H9 (cell line): ENCODE results near the gene FAM53A. TPM values are rescaled to one million over a fixed set of nuclear protein-coding genes. Genes with fewer than 3 reads are reported as not detected.

ENCODE experiments used
- DNase-seq: peaks from one replicate; pipeline ENCODE4 v3.0.0-alpha.2; 2017
- H2AFZ ChIP-seq: one replicate; pipeline ENCODE4 v1.6.1; 2013; ENCODE audit warnings: mild to moderate bottlenecking, low read length, control low read depth, moderate library complexity
- H2AK5ac ChIP-seq: 2 replicates; pipeline ENCODE4 v1.6.1; 2013; ENCODE audit warnings: low read length, control low read depth, mixed read lengths; ENCODE audit not compliant: insufficient read length
- H2BK120ac ChIP-seq: one replicate; pipeline ENCODE4 v1.6.1; 2013; ENCODE audit warnings: low read depth, mild to moderate bottlenecking, low read length, control low read depth, inconsistent platforms; ENCODE audit not compliant: poor library complexity, severe bottlenecking
- H2BK12ac ChIP-seq: 2 replicates; pipeline ENCODE4 v1.6.1; 2013; ENCODE audit warnings: low read length, control low read depth, mixed read lengths, low read depth; ENCODE audit not compliant: insufficient read length
- H2BK15ac ChIP-seq: 2 replicates; pipeline ENCODE4 v1.6.1; 2013; ENCODE audit warnings: low read depth, low read length, control low read depth
- H2BK20ac ChIP-seq: one replicate; pipeline ENCODE4 v1.6.1; 2013; ENCODE audit warnings: low read depth, mild to moderate bottlenecking, low read length, control low read depth, inconsistent platforms; ENCODE audit not compliant: poor library complexity, severe bottlenecking
- H2BK5ac ChIP-seq: 2 replicates; pipeline ENCODE4 v1.6.1; 2013; ENCODE audit warnings: low read length, control low read depth, mixed read lengths; ENCODE audit not compliant: insufficient read length
- H3K14ac ChIP-seq: 2 replicates; pipeline ENCODE4 v1.6.1; 2013; ENCODE audit warnings: low read length, control low read depth; ENCODE audit not compliant: insufficient read depth
- H3K18ac ChIP-seq: 2 replicates; pipeline ENCODE4 v1.6.1; 2013; ENCODE audit warnings: low read depth, mild to moderate bottlenecking, mixed read lengths, low read length, control low read depth; ENCODE audit not compliant: insufficient read length
- H3K23ac ChIP-seq: 2 replicates; pipeline ENCODE4 v1.6.1; 2013; ENCODE audit warnings: low read length, control low read depth, mixed read lengths, low read depth; ENCODE audit not compliant: insufficient read length
- H3K23me2 ChIP-seq: 2 replicates; pipeline ENCODE4 v1.6.1; 2013; ENCODE audit warnings: low read depth, mild to moderate bottlenecking, mixed read lengths, low read length, control low read depth; ENCODE audit not compliant: insufficient read length, poor library complexity, severe bottlenecking
- H3K27ac ChIP-seq: 2 replicates; pipeline ENCODE4 v1.5.1; 2013; ENCODE audit warnings: low read length, control low read depth, mixed read lengths, low read depth; ENCODE audit not compliant: insufficient read length
- H3K27me3 ChIP-seq: 2 replicates; pipeline ENCODE4 v1.6.1; 2013; ENCODE audit warnings: low read length, control low read depth, inconsistent platforms; ENCODE audit not compliant: insufficient read depth
- H3K4ac ChIP-seq: 2 replicates; pipeline ENCODE4 v1.6.1; 2013; ENCODE audit warnings: low read depth, mild to moderate bottlenecking, control low read depth, inconsistent platforms, low read length, moderate library complexity
- H3K4me1 ChIP-seq: 2 replicates; pipeline ENCODE4 v1.6.1; 2013; ENCODE audit warnings: low read length, control low read depth, inconsistent platforms; ENCODE audit not compliant: insufficient read depth
- H3K4me2 ChIP-seq: 2 replicates; pipeline ENCODE4 v1.6.1; 2013; ENCODE audit warnings: low read length, control low read depth, mixed read lengths; ENCODE audit not compliant: insufficient read length, insufficient read depth
- H3K56ac ChIP-seq: 2 replicates; pipeline ENCODE4 v1.6.1; 2013; ENCODE audit warnings: low read depth, mild to moderate bottlenecking, mixed read lengths, low read length, control low read depth; ENCODE audit not compliant: insufficient read length
- H3K79me1 ChIP-seq: 2 replicates; pipeline ENCODE4 v1.6.1; 2013; ENCODE audit warnings: low read depth, mild to moderate bottlenecking, moderate library complexity, low read length, control low read depth, inconsistent platforms; ENCODE audit not compliant: insufficient read depth, poor library complexity, severe bottlenecking
- H3K79me2 ChIP-seq: 2 replicates; pipeline ENCODE4 v1.6.1; 2013; ENCODE audit warnings: low read length, control low read depth, inconsistent platforms; ENCODE audit not compliant: insufficient read depth
- H3K9ac ChIP-seq: 2 replicates; pipeline ENCODE4 v1.6.1; 2013; ENCODE audit warnings: low read length, control low read depth, mixed read lengths; ENCODE audit not compliant: insufficient read length; ENCODE audit errors: extremely low read depth
- H3K9me3 ChIP-seq: one replicate; pipeline ENCODE4 v1.6.1; 2013; ENCODE audit warnings: low read depth, low read length, inconsistent platforms; ENCODE audit not compliant: control insufficient read depth
- H3T11ph ChIP-seq: one replicate; pipeline ENCODE4 v1.6.1; 2013; ENCODE audit warnings: mild to moderate bottlenecking, low read length, control low read depth, inconsistent platforms
- H4K20me1 ChIP-seq: one replicate; pipeline ENCODE4 v1.6.1; 2013; ENCODE audit not compliant: control insufficient read depth, insufficient read length, insufficient read depth
- H4K5ac ChIP-seq: 2 replicates; pipeline ENCODE4 v1.6.1; 2013; ENCODE audit warnings: low read depth, mild to moderate bottlenecking, mixed read lengths, low read length, control low read depth; ENCODE audit not compliant: insufficient read length
- H4K8ac ChIP-seq: replicated peaks from 2 replicates; pipeline ENCODE4 v1.6.1; 2013; ENCODE audit warnings: low read length, control low read depth, mixed read lengths, low read depth; ENCODE audit not compliant: insufficient read length
- H4K91ac ChIP-seq: 2 replicates; pipeline ENCODE4 v1.6.1; 2013; ENCODE audit warnings: low read depth, mild to moderate bottlenecking, moderate library complexity, mixed read lengths, low read length, control low read depth; ENCODE audit not compliant: insufficient read length
- H3K27ac Mint-ChIP-seq, 3 experiments: 2 replicates in 2 of 3; 3 replicates in 1 of 3; pipeline ENCODE4 v1.8.0; 2020 to 2021; ENCODE audit warnings: mixed read lengths in 3 of 3, mild to moderate bottlenecking in 1 of 3, moderate library complexity in 1 of 3
- H3K27me3 Mint-ChIP-seq: 2 replicates; pipeline ENCODE4 v1.8.0; 2021; ENCODE audit warnings: low read depth, mild to moderate bottlenecking, moderate library complexity, mixed read lengths
- H3K36me3 Mint-ChIP-seq, 3 experiments: 2 replicates in 2 of 3; 3 replicates in 1 of 3; pipeline ENCODE4 v1.8.0; 2020 to 2021; ENCODE audit warnings: low read depth in 3 of 3, mixed read lengths in 3 of 3; ENCODE audit not compliant: insufficient read depth in 1 of 3
- H3K4me1 Mint-ChIP-seq, 2 experiments: 2 replicates each; pipeline ENCODE4 v1.8.0; 2020; ENCODE audit warnings: mixed read lengths in 2 of 2
- H3K4me3 Mint-ChIP-seq, 2 experiments: 2 replicates in 1 of 2; 3 replicates in 1 of 2; pipeline ENCODE4 v1.8.0; 2020 to 2021; ENCODE audit warnings: mild to moderate bottlenecking in 2 of 2, mixed read lengths in 2 of 2, moderate library complexity in 1 of 2
- H3K9me3 Mint-ChIP-seq, 2 experiments: 2 replicates in 1 of 2; 3 replicates in 1 of 2; pipeline ENCODE4 v1.8.0; 2020; ENCODE audit warnings: mild to moderate bottlenecking in 2 of 2, mixed read lengths in 2 of 2, moderate library complexity in 1 of 2
- WGBS: extraction: QIAGEN DNeasy Blood & Tissue Kit; methylation state at CpG from one replicate; pipeline ENCODE4 v1.1.7; 2013; ENCODE audit warnings: missing lambda C conversion rate, low lambda C conversion rate, mixed read lengths; ENCODE audit not compliant: insufficient read length; ENCODE audit errors: extremely low coverage; 5-methylcytosine and 5-hydroxymethylcytosine counted together
- total RNA-seq: library from RNA; stranded (reverse); gene quantifications from 2 replicates; pipeline ENCODE4 v1.2.1, GENCODE V29; 2021
- TF ChIP-seq, protein P1 (sequence below): fragments of 200-600 bp; sonication (generic); conservative IDR thresholded peaks from 3 replicates; pipeline ENCODE4 v1.8.0; 2021; ENCODE audit warnings: antibody characterized with exemption, mild to moderate bottlenecking

The FAM53A gene
- total RNA-seq, 1 experiment from 2014 or later: 2.4 TPM

DNA sequence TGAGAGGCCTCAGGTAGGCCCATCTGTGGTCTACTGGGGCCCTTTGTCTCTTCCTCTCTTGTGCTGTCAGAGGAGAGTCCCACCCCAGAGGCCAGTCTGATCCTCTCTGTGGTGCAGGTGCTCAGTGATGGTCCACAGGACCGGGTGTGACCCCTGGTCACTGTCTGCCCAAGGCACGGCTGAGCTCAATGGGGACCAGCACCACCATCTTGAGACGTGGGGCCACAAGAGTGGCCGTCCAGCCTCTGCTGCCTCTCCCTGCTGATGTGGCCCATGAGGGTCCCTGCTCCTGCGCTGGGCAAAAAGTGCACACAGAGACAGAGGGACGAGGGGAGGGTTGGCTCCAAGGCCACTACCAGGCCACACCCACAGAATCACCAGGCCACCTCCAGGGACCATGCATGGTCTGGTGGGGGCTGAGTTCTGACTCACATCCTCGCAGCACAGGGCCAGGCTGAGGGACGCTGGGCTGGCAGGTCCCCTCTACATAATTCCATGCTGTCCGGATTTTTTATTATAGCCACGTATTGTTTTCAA lies 88.3 kb downstream of the FAM53A start:
- H3K14ac ChIP-seq: no peak overlapping the region
- H3K4me1 ChIP-seq: no peaks in the 10 kb centered on the region
- H2BK5ac ChIP-seq: no peak overlapping the region
- peaks cover 0 to 15% of the 10 kb centered on the region in 2 experiments; a peak in 2 of 4 replicates for H3K4me1 Mint-ChIP-seq
- no peak overlapping the region for H4K5ac ChIP-seq
- peaks cover 3 to 4% of the 10 kb centered on the region in 2 experiments; a peak in 4 of 5 replicates for H3K9me3 Mint-ChIP-seq
- TF ChIP-seq, protein P1, sequence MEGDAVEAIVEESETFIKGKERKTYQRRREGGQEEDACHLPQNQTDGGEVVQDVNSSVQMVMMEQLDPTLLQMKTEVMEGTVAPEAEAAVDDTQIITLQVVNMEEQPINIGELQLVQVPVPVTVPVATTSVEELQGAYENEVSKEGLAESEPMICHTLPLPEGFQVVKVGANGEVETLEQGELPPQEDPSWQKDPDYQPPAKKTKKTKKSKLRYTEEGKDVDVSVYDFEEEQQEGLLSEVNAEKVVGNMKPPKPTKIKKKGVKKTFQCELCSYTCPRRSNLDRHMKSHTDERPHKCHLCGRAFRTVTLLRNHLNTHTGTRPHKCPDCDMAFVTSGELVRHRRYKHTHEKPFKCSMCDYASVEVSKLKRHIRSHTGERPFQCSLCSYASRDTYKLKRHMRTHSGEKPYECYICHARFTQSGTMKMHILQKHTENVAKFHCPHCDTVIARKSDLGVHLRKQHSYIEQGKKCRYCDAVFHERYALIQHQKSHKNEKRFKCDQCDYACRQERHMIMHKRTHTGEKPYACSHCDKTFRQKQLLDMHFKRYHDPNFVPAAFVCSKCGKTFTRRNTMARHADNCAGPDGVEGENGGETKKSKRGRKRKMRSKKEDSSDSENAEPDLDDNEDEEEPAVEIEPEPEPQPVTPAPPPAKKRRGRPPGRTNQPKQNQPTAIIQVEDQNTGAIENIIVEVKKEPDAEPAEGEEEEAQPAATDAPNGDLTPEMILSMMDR: no peak
- H3K9ac ChIP-seq: no peak overlapping the region
- no peak overlapping the region for H3K27ac Mint-ChIP-seq
- no peak overlapping the region for H2BK15ac ChIP-seq
- no CpG with 5 or more reads among the region's 10 CpGs for WGBS
- H3T11ph ChIP-seq: no peak overlapping the region
- no peaks in the 10 kb centered on the region for H3K79me2 ChIP-seq
- H2AK5ac ChIP-seq: no peak overlapping the region
- no peaks in the 10 kb centered on the region for H3K79me1 ChIP-seq
- no peak overlapping the region for H3K27ac ChIP-seq
- H2BK12ac ChIP-seq: no peak overlapping the region
- no peak overlapping the region for H2BK120ac ChIP-seq
- H4K91ac ChIP-seq: no peak overlapping the region
- peaks cover 4% of the 10 kb centered on the region; the same call in 1 of the 2 replicates for H3K27me3 Mint-ChIP-seq
- no peaks in the 10 kb centered on the region for H3K9me3 ChIP-seq
- no peak overlapping the region for H2AFZ ChIP-seq
- H3K27me3 ChIP-seq: no peaks in the 10 kb centered on the region
- DNase-seq: no peak
- no peak overlapping the region for H3K23ac ChIP-seq
- H3K18ac ChIP-seq: no peak overlapping the region
- H2BK20ac ChIP-seq: no peak overlapping the region
- no peak overlapping the region for H3K56ac ChIP-seq
- H3K4me2 ChIP-seq: no peak overlapping the region
- no peak overlapping the region for H3K4ac ChIP-seq
- no peak overlapping the region for H3K4me3 Mint-ChIP-seq
- no peaks in the 10 kb centered on the region for H3K23me2 ChIP-seq
- H3K36me3 Mint-ChIP-seq: peaks cover 2 to 4% (median 2%) of the 10 kb centered on the region in 3 experiments; a peak in 3 of 7 replicates
- no peak overlapping the region for H4K8ac ChIP-seq
- no peaks in the 10 kb centered on the region for H4K20me1 ChIP-seq
